Ramos (cell line): Measurements from ENCODE around the gene FLYWCH2.

Experiments
- in situ Hi-C: fragments of 300-500 bp; cut with MboI; formaldehyde crosslinking; loops from one replicate; pipeline ENCODE4 v1.14.3; 2022; ENCODE audit warnings: low sequenced_read_pairs; ENCODE audit not compliant: unreplicated experiment

Gene FLYWCH2

GRCh38 chr16:2874912-2875362 lies 8.1 kb upstream of the FLYWCH2 start:
- in situ Hi-C loops: loop anchor here (5.0 kb wide), 1 partner anchor 37 kb away; the partner anchor contains the start of gene FLYWCH1

- in situ Hi-C loops: no loop called here
These were observed 3.0 kb upstream of the FLYWCH2 start for GRCh38 chr16:2879854-2880508.

- in situ Hi-C loops: no loop called here
These were observed 999 bp upstream of the FLYWCH2 start for GRCh38 chr16:2881783-2882649.

GRCh38 chr16:2883458-2883908 lies 468 bp downstream of the FLYWCH2 start:
- in situ Hi-C loops: no loop called here

GRCh38 chr16:2884041-2884451 lies 1.0 kb downstream of the FLYWCH2 start:
- in situ Hi-C loops: no loop called here

- in situ Hi-C loops: no loop called here
These were observed 11.2 kb downstream of the FLYWCH2 start for GRCh38 chr16:2894231-2894630.

GRCh38 chr16:2895813-2896212 lies 12.8 kb downstream of the FLYWCH2 start:
- in situ Hi-C loops: no loop called here

GRCh38 chr16:2896480-2897010 lies 13.5 kb downstream of the FLYWCH2 start:
- in situ Hi-C loops: no loop called here

- in situ Hi-C loops: no loop called here
These were observed 14.1 kb downstream of the FLYWCH2 start for GRCh38 chr16:2897110-2897509.

GRCh38 chr16:2898831-2899563 lies 16.0 kb downstream of the FLYWCH2 start:
- in situ Hi-C loops: no loop called here

- in situ Hi-C loops: no loop called here
These were observed 16.6 kb downstream of the FLYWCH2 start for GRCh38 chr16:2899564-2900072.

- in situ Hi-C loops: no loop called here
These were observed 17.6 kb downstream of the FLYWCH2 start for GRCh38 chr16:2900526-2901075.

GRCh38 chr16:2902337-2903130 lies 19.5 kb downstream of the FLYWCH2 start:
- in situ Hi-C loops: no loop called here

GRCh38 chr16:2904100-2904921 lies 21.3 kb downstream of the FLYWCH2 start:
- in situ Hi-C loops: no loop called here

GRCh38 chr16:2904922-2905240 lies 21.9 kb downstream of the FLYWCH2 start:
- in situ Hi-C loops: no loop called here

GRCh38 chr16:2905241-2905987 lies 22.4 kb downstream of the FLYWCH2 start:
- in situ Hi-C loops: no loop called here

- in situ Hi-C loops: no loop called here
These were observed 23.0 kb downstream of the FLYWCH2 start for GRCh38 chr16:2905988-2906387.
